B cell (primary cell): Measurements from ENCODE around the gene RAB31. TPM values are rescaled to one million over a fixed set of nuclear protein-coding genes. Genes with fewer than 3 reads are reported as not detected.

ENCODE experiments used
- ATAC-seq: fragments of 200-7000 bp; cut with Tn5 transposase; one replicate; pipeline ENCODE4 v1.10.0; 2021; ENCODE audit warnings: low read depth, mild to moderate bottlenecking, moderate number of reproducible peaks, moderate library complexity
- CTCF ChIA-PET: fragments of 350-600 bp; sonication (Branson Sonifier 250); formaldehyde crosslinking; loops from one replicate; lab custom pipeline; 2021; ENCODE audit warnings: antibody characterized with exemption, inconsistent platforms; lab: Charles Lee
- POLR2A ChIA-PET: fragments of 350-600 bp; sonication (Branson Sonifier 250); formaldehyde crosslinking; loops from one replicate; lab custom pipeline; 2021; ENCODE audit warnings: antibody characterized with exemption; lab: Charles Lee
- DNase-seq: peaks from one replicate; pipeline ENCODE4 v3.0.0; 2013
- H2AFZ ChIP-seq: 2 replicates; pipeline ENCODE4 v1.6.1; 2012; ENCODE audit warnings: mild to moderate bottlenecking, low read depth, low read length; ENCODE audit not compliant: insufficient read depth, poor library complexity, severe bottlenecking
- H3K27ac ChIP-seq, 2 donors: 1 replicate in 1 of 2; 2 replicates in 1 of 2; pipeline ENCODE4 v1.5.1; 2012 to 2013; ENCODE audit warnings: low read length in 2 of 2, mild to moderate bottlenecking in 2 of 2, moderate library complexity in 1 of 2
- H3K27me3 ChIP-seq, 4 experiments: fragments of 200-600 bp in 1 of 4; sonication (generic) in 1 of 4; replicated peaks in 1 of 4; 1 replicate in 2 of 4; 2 replicates in 2 of 4; pipeline versions ENCODE4 v1.6.1 to v1.7.0; 2013 to 2016; ENCODE audit warnings: low read length in 3 of 4, mild to moderate bottlenecking in 2 of 4, mixed read lengths in 1 of 4, moderate library complexity in 1 of 4; ENCODE audit not compliant: insufficient read depth in 4 of 4, control insufficient read depth in 3 of 4; ENCODE audit errors: control extremely low read depth in 1 of 4
- H3K36me3 ChIP-seq, 2 experiments: replicated peaks in 1 of 2; 1 replicate in 1 of 2; 2 replicates in 1 of 2; pipeline versions ENCODE4 v1.6.1 to v1.7.1; 2013; ENCODE audit warnings: low read length in 1 of 2; ENCODE audit not compliant: insufficient read depth in 2 of 2, control insufficient read depth in 1 of 2; ENCODE audit errors: control extremely low read depth in 1 of 2, extremely low read depth in 1 of 2
- H3K4me1 ChIP-seq, 2 donors: fragments of 200-600 bp in 1 of 2; sonication (generic) in 1 of 2; 1 replicate in 1 of 2; 2 replicates in 1 of 2; pipeline versions ENCODE4 v1.5.1 to v1.6.1; 2013 to 2017; ENCODE audit warnings: low read length in 2 of 2; ENCODE audit not compliant: control insufficient read depth in 2 of 2, insufficient read depth in 2 of 2
- H3K4me2 ChIP-seq: replicated peaks from 2 replicates; pipeline ENCODE3; 2012; ENCODE audit warnings: mild to moderate bottlenecking, low read depth, low read length; ENCODE audit not compliant: poor library complexity, severe bottlenecking
- H3K4me3 ChIP-seq, 5 experiments: fragments of 200-600 bp in 1 of 5; sonication (generic) in 1 of 5; 1 replicate in 3 of 5; 2 replicates in 2 of 5; pipeline versions ENCODE4 v1.5.1 to v1.7.0; 2011 to 2016; ENCODE audit warnings: low read length in 4 of 5, mild to moderate bottlenecking in 4 of 5, low read depth in 2 of 5, control low read depth in 1 of 5, moderate library complexity in 1 of 5; ENCODE audit not compliant: insufficient read depth in 1 of 5; ENCODE audit errors: control extremely low read depth in 1 of 5, extremely low read depth in 1 of 5
- H3K79me2 ChIP-seq: fragments of 200-600 bp; sonication (generic); one replicate; pipeline ENCODE4 v1.6.0; 2016; ENCODE audit warnings: low read length; ENCODE audit not compliant: control insufficient read depth, insufficient read depth
- H3K9ac ChIP-seq: fragments of 200-600 bp; sonication (generic); 2 replicates; pipeline ENCODE4 v1.6.1; 2017; ENCODE audit warnings: mild to moderate bottlenecking, low read length, moderate library complexity
- H3K9me3 ChIP-seq, 3 donors: one replicate each; pipeline versions ENCODE4 v1.6.1 to v1.7.1; 2013; ENCODE audit warnings: low read length in 2 of 3; ENCODE audit not compliant: control insufficient read depth in 2 of 3, insufficient read depth in 1 of 3; ENCODE audit errors: control extremely low read depth in 1 of 3
- H4K20me1 ChIP-seq: 2 replicates; pipeline ENCODE4 v1.6.0; 2012; ENCODE audit warnings: mild to moderate bottlenecking, low read length; ENCODE audit not compliant: insufficient read depth, control insufficient read depth, poor library complexity, severe bottlenecking
- H3K27ac Mint-ChIP-seq: one replicate; pipeline ENCODE4 v1.8.0; 2021; ENCODE audit warnings: mixed read lengths
- H3K27me3 Mint-ChIP-seq: one replicate; pipeline ENCODE4 v1.8.0; 2021; ENCODE audit warnings: mixed read lengths
- H3K4me1 Mint-ChIP-seq: one replicate; pipeline ENCODE4 v1.8.0; 2021; ENCODE audit warnings: mixed read lengths
- H3K4me3 Mint-ChIP-seq: one replicate; pipeline ENCODE4 v1.8.0; 2021; ENCODE audit warnings: mixed read lengths
- H3K9me3 Mint-ChIP-seq: one replicate; pipeline ENCODE4 v1.8.0; 2022; ENCODE audit warnings: mixed read lengths; ENCODE audit not compliant: insufficient read depth
- EZH2 ChIP-seq: IDR thresholded peaks from 2 replicates; pipeline ENCODE4 v1.6.1; 2012; ENCODE audit warnings: borderline replicate concordance, low read depth, mild to moderate bottlenecking, moderate library complexity, low read length; ENCODE audit not compliant: insufficient read depth, poor library complexity, severe bottlenecking
- WGBS: methylation state at CpG from one replicate; pipeline ENCODE4 v1.1.5; 2013; ENCODE audit warnings: missing lambda C conversion rate; ENCODE audit not compliant: insufficient coverage; 5-methylcytosine and 5-hydroxymethylcytosine counted together
- intact Hi-C: fragments of 100-400 bp; cut with micrococcal nuclease; formaldehyde crosslinking; loops from one replicate; pipeline ENCODE4 v1.10.0; 2022
- polyA plus RNA-seq: library from polyadenylated mRNA; depleted of rRNA; stranded (reverse); fragments of >200 nt; gene quantifications from 2 replicates; pipeline ENCODE4 v1.2.3, GENCODE V29; 2012
- total RNA-seq, 2 donors: library from RNA; stranded (reverse); fragments of 120-200 nt in 1 of 2; gene quantifications; 1 replicate in 1 of 2; 2 replicates in 1 of 2; pipeline versions ENCODE4 v1.2.3 to v1.2.4, GENCODE V29; 2013 to 2022
- TF ChIP-seq, protein P1 (sequence below): fragments of 200-600 bp; IDR thresholded peaks from one replicate; pipeline ENCODE4 v1.8.0; 2022; ENCODE audit warnings: antibody characterized with exemption, mild to moderate bottlenecking

The RAB31 gene
- total and polyA plus RNA-seq, 2 donors (not counting 1 experiment from before 2014, with no cell fraction given), result 15.5 to 44.6 TPM

- peaks cover 3% of the 10 kb centered on the region for H3K4me1 Mint-ChIP-seq
- H4K20me1 ChIP-seq, result no peaks in the 10 kb centered on the region
- H3K4me3 ChIP-seq, result no peak overlapping the region
- ChIA-PET POLR2A (no interaction called here), CTCF (no interaction called here)
- peaks cover 0 to 5% of the 10 kb centered on the region in 2 donors for H3K4me1 ChIP-seq
- ATAC-seq (no peak), DNase-seq (no peak)
- no peak overlapping the region for H3K27ac Mint-ChIP-seq
- no peaks in the 10 kb centered on the region for H3K27me3 ChIP-seq
- H3K4me3 Mint-ChIP-seq, result no peak overlapping the region
- H2AFZ ChIP-seq, result no peak overlapping the region
- no peak overlapping the region for H3K27ac ChIP-seq
- H3K79me2 ChIP-seq, result no peaks in the 10 kb centered on the region
- H3K9me3 Mint-ChIP-seq, result no peaks in the 10 kb centered on the region
- 87% methylated on average over 11 of the region's 12 CpGs for WGBS
- no peaks in the 10 kb centered on the region for H3K9me3 ChIP-seq
- no peak overlapping the region for H3K9ac ChIP-seq
- H3K36me3 ChIP-seq, result peaks cover 0 to 18% of the 10 kb centered on the region in 2 experiments
- H3K27me3 Mint-ChIP-seq, result no peaks in the 10 kb centered on the region
- intact Hi-C loops, result no loop called here
- H3K4me2 ChIP-seq, result no peak overlapping the region
- TF ChIP-seq EZH2, result no peak
- TF ChIP-seq, protein P1, sequence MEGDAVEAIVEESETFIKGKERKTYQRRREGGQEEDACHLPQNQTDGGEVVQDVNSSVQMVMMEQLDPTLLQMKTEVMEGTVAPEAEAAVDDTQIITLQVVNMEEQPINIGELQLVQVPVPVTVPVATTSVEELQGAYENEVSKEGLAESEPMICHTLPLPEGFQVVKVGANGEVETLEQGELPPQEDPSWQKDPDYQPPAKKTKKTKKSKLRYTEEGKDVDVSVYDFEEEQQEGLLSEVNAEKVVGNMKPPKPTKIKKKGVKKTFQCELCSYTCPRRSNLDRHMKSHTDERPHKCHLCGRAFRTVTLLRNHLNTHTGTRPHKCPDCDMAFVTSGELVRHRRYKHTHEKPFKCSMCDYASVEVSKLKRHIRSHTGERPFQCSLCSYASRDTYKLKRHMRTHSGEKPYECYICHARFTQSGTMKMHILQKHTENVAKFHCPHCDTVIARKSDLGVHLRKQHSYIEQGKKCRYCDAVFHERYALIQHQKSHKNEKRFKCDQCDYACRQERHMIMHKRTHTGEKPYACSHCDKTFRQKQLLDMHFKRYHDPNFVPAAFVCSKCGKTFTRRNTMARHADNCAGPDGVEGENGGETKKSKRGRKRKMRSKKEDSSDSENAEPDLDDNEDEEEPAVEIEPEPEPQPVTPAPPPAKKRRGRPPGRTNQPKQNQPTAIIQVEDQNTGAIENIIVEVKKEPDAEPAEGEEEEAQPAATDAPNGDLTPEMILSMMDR, result no peak
Measured at GRCh38 chr18:9854801-9855676, 146.9 kb downstream of the RAB31 start.

GRCh38 chr18:9855681-9856080, 147.6 kb downstream of the RAB31 start:
- Mint-ChIP-seq H3K27me3 (no peaks in the 10 kb centered on the region), H3K4me1 (peaks cover 3% of the 10 kb centered on the region), H3K27ac (no peak overlapping the region), H3K9me3 (no peaks in the 10 kb centered on the region), H3K4me3 (no peak overlapping the region)
- Histone ChIP-seq H3K4me3 (no peak overlapping the region), H3K79me2 (no peaks in the 10 kb centered on the region), H3K9ac (no peak overlapping the region), H3K9me3 (no peaks in the 10 kb centered on the region), H3K27ac (no peak overlapping the region), H4K20me1 (no peaks in the 10 kb centered on the region), H3K4me2 (no peak overlapping the region), H3K36me3 (peaks cover 0 to 24% of the 10 kb centered on the region in 2 experiments), H3K4me1 (peaks cover 0 to 5% of the 10 kb centered on the region in 2 donors), H3K27me3 (no peaks in the 10 kb centered on the region), H2AFZ (no peak overlapping the region)
- ChIA-PET CTCF (no interaction called here), POLR2A (no interaction called here)
- DNase-seq (no peak), ATAC-seq (no peak)
- intact Hi-C loops, result no loop called here
- 100% methylated on average over 3 of the region's 9 CpGs for WGBS
- TF ChIP-seq, protein P1, result no peak
- TF ChIP-seq EZH2, result no peak
